ENCODE data around the gene EEFSEC.
A peak's percentile ranks its signal among the peaks of the same experiment; 100 is the strongest.

The EEFSEC gene

DNA sequence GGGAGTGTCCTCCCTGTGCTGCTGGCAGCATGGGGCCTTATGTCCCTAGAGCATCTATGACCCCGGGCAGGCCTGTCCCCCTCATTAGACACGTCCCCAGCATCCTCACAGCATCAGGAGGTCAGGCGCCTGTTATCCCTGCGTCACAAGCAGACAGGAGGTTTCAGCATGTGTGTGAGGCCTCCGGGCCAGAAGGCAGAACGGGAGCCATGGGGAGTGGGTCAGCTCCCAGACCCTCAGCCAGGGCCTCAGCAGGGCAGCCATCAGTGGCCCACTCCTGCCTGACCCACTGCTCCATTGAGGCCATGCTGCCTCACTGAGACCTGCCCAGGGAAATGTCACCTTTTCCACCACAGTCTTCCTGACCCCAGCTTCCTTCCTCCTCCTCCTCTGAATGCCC, 241.8 kb downstream of the EEFSEC start:
- no peak for DNase-seq
- intact Hi-C loops (cut with DNase I) = no loop called here

DNA sequence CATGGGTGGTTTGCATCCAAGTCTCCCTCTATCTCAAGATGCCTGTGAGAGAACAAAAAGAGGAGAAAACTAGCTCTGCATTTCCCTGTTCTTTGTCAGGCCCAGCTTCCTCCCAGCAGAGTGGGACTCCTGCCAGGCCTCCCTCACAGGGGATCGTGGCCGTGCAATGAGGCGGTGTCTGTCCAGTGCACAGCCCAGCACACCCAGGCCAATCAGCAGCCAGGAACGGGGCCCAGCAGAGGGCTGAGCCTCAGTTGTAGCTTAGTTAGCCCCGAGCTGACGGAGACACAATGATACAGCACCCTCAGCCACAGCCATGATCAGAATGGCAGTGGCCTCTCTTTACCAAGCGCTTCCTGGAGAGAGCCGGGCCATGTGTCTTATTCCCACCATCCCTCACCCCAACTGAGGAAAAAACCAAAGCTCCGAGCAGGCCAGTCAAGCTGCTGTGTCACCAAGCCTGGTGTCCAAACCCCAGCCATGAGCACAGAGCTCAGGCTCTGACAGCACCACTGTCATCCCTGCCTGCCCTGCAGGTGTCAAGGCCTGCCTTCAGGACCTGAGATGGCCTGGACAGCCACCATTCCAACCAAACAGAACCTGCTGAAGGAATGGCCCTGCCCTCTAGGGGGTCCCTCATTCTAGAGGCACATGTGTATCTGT, 242.3 kb downstream of the EEFSEC start:
- intact Hi-C loops (cut with DNase I) = no loop called here

DNA sequence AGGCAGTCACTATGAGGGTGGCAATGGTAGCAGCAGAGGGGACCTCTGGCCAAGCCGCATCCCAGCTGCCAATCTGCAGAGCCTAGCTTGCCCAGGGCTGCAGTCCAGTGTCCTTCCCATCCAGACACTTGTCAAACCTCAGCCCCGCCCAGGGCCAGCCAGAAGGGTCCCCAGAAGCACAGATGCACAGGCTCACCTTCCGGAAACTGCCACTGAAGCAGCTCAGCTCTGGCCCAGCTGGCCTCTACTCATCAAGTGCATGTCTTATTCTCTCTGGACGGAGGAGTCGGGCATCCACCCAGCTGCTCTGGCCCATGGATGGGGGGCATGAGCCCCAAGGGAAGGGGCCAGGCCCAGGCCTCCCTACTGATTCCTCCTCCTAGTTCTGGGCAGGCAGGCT, 244.2 kb downstream of the EEFSEC start:
- DNase-seq = no peak
- intact Hi-C loops (cut with DNase I) = no loop called here

More for the DNA sequence above, 242.3 kb downstream of the EEFSEC start:
- peak in 4 of 10 donors; percentile 37 to 59 (median 44) for DNase-seq

DNA sequence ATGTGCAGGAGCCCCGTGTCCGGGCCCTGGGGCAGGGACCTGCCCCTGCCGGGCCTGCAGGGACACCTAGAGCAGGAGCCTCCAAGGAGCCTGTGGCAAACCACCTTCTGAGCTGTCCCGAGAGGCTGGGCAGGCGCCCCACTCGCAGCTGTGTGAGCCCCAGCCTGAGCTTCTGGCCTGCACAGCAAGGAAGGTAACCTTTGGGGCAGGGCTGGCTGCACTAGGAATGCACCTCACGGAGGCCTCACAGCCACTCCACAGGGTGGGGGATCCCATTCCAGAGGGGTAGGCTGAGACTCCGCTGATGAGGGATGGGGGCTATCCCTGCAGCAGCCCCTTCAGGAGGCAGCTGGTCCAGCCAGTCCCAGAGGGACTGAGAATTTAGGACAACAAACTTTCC, 245.3 kb downstream of the EEFSEC start:
- intact Hi-C loops (cut with DNase I) = no loop called here
- no peak for DNase-seq

DNA sequence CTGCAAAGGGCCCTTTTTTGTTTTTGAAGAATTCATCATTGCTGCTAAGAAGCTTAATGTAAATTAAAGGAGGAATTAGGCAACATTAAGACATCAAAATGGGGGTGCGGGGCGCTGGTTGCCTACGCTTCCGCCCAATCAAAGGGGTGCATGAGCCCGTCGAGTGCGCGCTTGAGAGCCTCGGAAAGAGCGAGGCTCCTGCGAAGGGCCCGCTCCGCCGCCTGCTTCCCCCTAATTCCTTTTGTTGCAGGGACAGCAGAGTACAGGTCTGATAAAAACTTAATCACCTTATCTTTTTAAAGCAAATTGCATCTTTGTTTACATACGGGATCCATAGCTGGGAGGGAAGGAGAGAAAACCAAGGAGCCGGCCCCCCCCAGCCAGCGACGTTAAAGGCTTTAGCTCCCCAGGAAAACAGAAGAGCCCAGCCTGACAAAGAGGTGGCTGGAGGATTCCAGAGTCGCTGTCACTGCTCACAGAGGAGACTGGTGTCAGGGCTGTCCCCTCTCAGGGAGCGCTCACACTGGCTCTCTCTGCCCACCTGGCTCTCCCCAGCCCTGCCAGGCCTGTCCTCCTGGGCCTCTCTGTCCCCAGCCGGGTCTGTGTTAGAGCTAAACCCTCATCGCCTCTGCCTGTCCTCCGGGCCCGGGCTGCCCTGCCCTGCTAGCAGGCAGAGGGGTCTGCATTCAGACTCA, 246.1 kb downstream of the EEFSEC start:
- no peak for DNase-seq
- intact Hi-C loops (cut with DNase I) = no loop called here

DNA sequence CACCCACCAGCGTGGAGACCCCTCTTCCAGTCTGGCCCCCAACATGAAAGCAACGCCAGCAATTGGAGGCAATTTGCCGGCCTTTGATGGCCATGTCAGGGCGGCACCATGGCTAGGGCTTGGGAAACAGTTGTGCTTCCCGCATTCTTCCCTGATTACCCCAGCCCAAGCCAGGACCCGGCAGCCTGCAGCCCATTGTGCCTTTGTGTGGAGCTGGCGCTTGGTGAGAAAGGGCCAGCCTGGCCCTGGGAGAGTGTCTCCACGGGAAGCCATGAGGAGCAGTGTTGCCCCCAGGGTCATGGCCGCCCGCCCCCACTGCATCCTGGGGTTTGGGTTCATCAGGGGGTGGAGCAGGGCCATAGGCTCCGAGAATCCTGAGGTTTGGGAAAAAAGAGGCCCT, 247.4 kb downstream of the EEFSEC start:
- intact Hi-C loops (cut with DNase I) = no loop called here
- DNase-seq = no peak

DNA sequence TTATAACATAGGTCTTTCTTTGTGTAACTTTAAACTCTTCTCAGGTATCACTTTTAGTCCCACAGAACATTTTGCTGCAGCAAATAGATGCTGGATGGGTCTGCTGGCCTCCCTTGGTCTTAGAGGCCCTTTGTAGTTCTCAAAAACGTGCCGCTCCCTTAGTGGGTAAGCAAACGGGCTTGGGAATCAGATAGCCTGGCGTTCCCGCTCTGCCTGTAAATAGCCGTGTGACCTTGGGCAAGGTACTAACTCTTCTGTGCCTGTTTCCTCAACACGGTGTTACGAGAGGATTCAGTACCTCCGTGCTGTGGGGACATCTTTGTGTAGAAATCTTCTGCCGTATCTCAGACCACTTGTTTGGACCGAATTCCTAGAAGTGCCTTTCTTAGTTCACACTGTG, 249.0 kb downstream of the EEFSEC start:
- intact Hi-C loops (cut with DNase I) = no loop called here
- no peak for DNase-seq

DNA sequence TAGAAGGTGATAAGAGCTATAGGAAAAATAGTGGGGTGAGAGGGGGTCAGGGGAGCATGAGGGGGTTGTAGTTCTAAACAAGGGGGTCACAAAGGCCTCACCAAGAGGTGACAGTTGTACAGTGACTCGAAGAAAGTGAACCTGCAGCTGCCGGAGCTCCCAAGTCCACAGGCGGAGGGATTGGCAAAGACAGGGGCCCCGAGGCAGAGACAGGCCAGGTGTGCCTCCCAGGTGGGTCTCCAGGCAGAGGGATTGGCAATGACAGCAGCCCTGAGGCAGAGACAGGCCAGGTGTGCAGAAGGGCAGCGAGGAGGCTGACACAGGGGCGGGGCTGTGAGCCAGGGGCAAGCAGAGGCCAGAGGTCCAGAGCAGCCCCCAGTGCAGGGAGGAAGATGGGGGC, 249.7 kb downstream of the EEFSEC start:
- no peak for DNase-seq
- intact Hi-C loops (cut with DNase I) = no loop called here

DNA sequence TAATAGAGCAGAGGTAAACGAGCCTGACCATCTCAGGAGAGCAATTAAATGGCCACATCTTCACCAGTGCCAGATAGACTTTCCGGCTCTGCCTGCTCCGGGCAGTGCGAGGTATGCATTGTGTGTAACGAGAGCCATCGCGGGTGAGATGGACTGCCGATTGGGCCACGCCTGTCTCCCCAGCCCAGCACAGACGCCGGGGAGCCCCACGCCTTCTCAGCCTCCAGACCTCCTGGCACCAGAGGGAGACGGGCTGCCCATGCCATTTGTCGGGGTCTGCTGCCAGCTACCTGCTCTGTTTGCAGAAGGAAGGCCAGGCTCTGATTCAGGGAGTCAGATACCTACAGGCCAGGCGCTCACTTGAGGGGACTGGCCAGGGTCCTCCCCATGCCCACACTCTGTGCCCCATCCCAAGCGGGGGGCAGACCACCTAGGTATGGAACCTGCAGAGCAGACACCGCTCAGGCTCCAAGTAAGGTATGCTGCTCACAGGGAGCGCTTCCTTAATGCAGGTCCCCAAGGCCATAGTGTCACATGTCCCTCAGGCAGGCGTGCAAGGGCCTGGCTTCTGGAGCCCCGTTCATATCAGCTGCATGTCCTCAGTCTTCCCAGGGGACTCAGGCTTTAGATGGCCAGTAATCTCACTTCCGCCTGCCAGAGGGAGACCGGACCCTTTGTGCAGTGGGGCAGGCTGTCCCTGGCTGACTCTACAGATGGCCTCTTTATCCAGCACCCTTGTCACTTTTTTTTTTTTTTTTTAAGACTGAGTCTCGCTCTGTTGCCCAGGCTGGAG, 251.2 kb downstream of the EEFSEC start:
- DNase-seq = no peak
- intact Hi-C loops (cut with DNase I) = no loop called here

DNA sequence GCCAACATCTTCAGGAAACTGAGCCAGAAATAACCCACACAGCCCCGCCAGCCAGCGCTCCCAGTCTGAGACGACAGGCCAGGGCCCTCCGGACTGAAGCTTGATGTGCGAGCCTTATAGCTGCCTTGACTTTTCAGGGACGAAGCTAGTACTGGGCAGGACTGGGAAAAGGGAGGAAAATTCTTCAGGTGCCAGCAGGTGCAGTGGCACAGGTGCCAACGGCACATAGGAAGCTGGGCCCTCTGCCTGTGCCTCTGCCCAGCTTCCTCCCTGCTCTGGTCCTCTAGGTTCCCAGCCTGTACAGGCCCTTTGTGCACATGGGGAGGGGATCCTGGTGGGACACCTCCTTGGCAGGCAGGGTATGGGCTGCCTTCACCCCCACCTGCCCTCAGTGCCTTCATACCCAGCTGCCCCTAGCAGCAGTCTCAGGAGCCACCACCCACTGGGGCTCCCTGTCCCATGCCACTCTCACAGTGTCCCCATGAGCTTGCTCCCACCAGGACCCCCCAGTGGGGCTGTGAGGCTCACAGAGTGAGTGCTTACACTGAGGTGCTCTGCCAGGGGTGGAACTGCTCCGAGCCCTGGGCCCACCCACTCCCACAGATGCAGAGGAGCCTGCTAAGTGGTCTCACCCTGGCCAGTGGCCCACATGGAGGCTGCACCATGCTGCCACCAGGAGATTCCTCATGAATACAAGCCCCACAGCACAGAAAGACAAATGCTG, 252.4 kb downstream of the EEFSEC start:
- intact Hi-C loops (cut with DNase I) = no loop called here

DNA sequence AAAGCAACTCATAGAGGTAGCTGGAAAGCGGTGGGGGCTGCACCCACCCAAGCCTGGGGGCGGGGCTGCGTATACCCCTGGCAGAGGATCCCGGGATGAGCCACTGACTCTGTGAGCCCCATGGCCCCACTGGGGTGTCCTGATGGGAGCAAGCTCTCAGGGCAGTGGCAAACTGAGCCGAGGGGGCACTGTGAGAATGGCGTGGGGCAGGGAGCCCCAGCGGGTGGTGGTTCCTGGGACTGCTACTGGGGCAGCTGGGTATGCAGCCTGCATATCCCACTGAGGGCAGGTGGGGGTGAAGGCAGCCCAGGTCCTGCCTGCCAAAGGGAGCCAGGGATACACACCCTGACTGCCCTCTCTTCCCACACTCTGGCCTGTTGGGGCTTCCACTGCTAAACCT, 254.0 kb downstream of the EEFSEC start:
- intact Hi-C loops (cut with DNase I) = no loop called here
- DNase-seq = no peak

More for the DNA sequence above, 252.4 kb downstream of the EEFSEC start:
- DNase-seq = no peak

DNA sequence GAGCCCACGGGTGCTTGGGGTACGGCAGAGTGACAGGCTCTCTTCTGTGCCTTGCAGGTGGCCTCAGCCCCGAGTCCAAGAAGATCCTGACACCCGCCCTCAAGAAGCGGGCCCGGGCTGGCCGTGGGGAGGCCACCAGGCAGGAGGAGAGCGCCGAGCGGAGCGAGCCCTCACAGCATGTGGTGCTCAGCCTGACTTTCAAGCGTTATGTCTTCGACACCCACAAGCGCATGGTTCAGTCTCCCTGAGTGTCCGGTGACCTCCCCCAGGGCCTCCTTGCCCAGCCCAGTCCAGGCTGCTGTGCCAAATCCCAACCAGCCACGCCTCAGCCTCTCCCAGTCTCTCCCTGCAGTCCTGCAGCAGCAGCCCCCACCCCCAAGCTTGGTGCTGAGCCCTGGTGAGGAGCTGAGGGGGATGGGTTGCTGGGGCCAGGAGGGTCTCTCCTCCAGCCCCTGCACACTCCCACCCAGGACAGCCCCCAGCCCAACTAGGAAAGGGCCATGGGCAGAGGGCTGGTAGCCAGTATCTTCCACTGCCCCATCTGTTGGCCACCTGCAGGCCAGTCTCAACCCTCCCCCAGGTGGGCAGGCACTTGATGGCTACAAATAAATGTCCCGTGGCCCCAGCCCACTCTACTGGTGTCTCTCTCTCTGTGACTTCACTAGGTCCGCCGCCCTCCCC, 254.9 kb downstream of the EEFSEC start:
- DNase-seq = no peak

DNA sequence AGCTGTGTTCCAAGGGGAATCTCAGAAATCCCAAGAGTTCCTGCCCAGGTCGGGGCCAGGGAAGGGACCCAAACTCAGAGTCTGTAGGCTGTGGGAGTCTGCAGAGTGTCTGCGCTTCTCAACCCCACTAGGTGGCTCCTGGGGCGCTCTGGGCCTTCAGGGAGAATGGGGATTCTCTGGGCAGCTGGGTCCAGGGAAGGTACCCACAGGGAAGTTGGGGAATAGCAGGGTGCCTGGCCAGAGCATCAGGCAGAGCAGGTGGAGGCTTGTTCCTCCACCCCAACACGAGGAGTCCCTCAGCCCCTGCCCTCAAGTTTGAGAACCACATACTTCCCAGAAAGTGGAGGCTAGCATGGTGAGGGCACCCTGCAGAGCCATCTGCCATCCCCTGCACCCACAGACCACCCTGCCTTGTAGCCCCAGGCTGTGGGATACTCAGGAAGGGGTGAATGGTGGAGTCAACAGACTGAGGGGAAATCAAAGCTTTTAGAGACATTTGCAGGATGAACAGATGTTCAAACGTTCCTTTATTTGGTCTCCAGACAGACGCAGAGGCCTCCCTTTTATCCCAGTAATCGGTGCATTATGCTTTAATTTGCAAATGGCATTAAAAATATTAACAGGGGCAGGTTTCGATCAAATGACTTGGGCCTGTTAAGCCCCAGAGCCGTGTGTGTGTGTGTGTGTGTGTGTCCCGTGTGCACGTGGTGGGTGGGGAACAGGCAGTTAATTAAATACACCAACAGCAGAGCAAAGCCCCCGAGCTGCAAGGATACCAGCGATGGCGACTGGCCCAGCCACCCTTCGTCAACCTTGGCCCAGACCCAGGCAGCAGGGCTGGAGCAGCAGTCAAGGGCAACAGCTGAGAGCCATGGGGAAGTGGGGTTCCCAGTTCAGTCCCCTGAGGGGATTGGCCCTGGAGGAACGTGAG, 255.7 kb downstream of the EEFSEC start:
- peak in 1 of 10 donors; percentile 20 for DNase-seq
- intact Hi-C loops (cut with DNase I) = no loop called here

More for the DNA sequence above, 254.9 kb downstream of the EEFSEC start:
- intact Hi-C loops (cut with DNase I) = no loop called here

DNA sequence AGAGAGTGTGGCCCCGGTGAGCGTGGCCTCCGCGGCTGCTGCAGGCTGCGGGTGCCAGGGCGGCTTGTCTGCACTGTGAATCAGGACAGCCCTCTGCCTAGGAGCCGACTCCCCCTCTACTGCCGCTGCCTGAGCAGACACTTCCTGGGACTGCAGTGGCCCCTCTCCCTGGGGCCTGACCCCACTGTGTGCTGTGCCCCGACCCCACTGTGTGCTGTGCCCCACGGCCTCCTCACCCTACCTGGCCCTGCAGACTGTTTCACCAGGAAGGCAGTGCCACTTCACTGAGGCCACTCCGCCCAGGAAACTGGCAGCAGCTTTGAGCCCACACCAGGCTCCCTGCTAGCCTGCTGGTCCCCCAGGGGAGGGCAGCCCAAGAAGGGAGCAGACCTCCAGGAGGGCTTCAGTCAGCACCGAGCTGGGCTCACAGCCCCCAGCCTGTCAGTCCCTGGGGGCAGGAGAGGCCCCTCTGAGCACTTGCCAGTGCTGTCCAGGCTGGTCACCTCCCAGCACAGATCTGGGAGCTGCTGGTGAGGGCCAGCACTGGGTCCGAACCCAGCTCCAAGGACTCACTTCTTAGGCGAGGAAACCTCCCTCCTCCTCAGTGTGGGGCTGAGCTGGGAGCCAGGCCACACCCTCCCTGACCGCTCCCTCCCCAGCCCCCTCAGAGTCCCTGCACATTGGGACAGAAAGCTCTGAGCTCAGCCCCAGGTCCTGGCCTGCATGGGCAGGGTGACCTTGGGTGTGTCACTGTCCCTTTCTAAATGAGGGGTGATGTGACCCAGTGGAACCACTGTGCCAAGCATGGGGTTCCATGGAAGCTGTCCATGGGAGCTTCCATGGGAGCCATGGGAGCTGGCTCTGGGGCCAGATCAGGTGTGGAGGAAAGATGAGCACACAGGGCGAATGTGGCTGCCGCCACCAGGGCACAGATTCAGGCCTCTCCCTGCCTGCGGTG, 256.6 kb downstream of the EEFSEC start:
- intact Hi-C loops (cut with DNase I) = no loop called here
- no peak for DNase-seq

DNA sequence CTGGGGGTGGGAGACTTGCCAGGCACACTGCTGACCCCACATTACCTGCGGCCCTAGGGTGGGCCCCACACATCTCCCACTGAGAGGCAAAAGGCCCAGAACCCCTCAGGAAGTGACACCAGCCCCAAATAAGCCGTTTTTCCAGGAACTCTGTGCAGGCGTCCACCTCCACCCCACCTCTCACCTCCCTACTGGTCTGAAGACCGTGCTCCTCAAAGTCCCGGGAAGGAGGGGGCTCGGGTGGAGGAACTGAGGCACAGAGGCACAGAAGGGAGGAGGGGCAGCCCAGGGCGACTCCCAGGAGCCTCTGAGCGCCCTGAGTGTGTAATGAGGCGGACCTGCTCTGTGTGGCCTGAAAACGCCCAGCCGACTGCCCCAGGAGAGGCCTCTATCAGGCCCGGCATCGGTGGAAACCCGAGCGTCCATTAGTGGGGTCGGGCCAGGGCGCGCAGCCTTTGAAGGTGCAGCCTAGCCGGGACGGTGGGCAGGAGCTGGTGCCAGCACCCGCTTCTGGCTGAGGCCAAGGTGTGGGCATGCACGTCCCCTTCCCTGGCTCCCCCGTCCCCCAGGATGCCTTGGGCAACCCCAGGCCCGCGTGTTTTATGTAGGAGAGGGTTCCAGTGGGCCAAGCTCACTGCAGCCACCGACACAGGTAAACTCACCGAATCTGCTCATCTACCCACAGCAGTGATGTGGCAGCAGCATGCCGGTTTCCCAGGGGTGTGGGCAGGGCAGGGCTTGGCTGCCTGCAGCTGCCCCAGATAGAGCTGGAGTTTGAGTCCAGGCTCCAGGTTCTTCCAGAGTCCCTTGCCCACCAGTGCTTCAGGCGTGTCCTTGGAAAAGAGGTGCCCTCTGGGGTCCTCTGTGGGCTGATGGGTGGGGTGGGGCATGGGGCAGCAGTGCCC, 257.6 kb downstream of the EEFSEC start:
- intact Hi-C loops (cut with DNase I) = no loop called here
- DNase-seq = no peak

DNA sequence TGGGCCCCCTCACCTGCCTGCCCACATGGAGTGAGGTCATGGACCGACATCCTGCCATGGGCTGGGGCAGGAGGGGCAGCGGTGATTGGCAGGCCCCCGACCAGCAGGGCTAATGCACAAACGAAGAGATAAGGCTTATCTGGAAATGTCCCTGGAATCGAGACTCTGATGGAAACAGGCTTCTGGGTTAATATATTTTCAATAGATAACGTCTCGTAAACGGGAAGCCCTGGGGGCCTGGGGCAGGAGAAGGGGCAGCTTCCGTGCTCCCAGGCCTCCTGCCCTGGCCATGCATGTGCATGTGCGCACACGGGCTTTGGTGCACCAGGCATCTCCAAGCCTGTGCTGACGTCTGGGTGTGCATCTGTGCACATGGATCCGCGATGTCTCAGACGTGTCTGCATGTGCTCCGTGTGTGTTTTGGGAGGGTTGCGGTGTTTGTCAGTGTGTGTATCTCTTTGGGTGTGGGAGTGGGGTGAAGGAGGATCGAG, 258.3 kb downstream of the EEFSEC start:
- intact Hi-C loops (cut with DNase I) = no loop called here
- DNase-seq = no peak

Measured in posterior cingulate gyrus (tissue), 11 donors.